ENCODE data around the gene CACNA2D1. TPM values are rescaled to one million over a fixed set of nuclear protein-coding genes. Genes with fewer than 3 reads are reported as not detected.

Gene CACNA2D1
- polyA plus RNA-seq, 1 donor, result 105 TPM

DNA sequence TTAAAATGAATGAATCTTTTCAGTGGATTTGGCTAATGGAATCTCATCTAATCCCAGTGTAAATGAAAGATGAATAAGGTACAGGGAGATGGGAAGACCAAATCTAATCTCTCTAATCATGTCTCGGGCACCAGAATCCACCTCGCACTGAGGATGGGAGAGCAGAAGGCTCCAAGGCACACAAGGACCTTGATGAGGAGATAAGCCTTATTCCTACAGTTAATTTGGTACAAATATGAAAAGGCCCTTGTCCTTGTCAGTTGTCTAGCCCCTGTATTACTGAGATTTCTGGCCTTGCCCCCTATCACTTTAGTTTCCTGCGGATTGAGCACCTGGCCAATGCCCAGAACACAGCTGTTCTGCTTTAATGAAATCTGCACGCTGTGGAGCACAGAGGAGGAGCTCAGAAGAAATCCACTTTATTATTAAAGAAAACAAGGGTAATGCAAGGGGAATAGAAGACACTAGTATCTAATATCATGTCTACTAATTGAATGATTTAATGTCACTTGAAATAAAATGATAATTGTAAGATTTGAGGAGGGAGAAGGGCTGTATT lies 352.4 kb downstream of the CACNA2D1 start:
- no peak for DNase-seq

DNA sequence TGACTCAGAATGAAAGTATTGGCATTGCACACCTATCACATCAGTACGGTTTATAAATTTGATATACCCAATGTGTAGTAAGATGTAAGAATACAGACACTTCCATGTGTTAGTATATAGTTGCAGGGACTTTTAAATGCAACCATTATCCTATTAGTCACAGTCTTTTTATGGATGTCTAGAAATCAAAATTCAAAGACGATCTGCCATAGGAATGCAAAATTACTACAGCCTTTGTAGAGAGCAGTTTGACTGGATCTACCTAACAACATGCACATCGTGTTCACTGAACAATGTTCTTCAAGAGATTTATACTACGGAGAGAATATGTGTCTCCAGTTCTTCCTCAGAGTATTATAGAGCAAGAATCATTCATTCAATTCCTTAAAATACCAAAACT lies 356.5 kb downstream of the CACNA2D1 start:
- DNase-seq, result no peak

DNA sequence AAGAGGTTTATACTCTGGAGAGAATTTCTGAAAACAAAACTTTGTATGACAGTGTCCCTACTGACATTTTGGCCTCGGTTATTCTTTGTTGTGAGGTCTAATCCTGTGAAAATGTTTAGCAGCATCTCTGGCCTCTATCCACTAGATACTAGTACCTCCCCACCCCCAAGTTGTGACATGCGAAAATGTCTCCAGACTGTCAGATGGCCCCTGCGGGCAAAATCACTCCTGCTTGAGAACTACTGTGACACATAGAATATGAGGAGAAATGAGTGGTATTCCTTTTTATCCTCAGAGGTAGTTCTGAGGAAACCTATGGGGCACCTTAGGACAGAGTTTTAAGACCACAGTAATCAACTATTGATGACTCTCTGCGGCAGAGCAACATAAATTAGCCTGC lies 358.5 kb downstream of the CACNA2D1 start:
- no peak for DNase-seq

DNA sequence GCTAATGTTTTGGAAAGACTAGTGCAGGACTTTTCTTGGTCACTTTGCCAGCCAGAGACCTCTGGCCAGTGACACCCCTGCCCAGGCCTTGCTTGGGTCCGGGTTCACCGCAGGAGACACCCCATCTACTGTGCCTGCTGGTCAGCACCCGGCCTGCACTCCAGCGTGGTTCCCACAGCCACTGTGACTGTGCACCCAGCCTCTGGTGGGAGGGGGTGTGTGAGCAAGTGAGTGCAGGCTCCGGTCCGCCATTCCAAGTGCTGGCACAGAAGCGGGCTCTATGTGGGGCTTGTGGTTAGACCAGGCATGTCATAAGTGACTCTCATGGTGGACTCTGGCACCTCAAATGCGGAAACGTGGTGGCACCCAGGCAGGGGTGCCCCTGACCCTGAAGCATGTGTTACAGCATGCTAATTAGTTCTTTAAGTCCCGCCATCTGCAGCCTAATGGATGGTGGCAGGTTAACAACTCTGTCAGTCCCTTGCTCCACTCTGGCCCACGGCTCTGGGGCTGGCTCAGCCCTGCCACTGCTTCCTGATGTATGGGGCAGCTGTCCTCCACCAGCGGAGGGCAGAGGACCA lies 361.8 kb downstream of the CACNA2D1 start:
- DNase-seq, result no peak

DNA sequence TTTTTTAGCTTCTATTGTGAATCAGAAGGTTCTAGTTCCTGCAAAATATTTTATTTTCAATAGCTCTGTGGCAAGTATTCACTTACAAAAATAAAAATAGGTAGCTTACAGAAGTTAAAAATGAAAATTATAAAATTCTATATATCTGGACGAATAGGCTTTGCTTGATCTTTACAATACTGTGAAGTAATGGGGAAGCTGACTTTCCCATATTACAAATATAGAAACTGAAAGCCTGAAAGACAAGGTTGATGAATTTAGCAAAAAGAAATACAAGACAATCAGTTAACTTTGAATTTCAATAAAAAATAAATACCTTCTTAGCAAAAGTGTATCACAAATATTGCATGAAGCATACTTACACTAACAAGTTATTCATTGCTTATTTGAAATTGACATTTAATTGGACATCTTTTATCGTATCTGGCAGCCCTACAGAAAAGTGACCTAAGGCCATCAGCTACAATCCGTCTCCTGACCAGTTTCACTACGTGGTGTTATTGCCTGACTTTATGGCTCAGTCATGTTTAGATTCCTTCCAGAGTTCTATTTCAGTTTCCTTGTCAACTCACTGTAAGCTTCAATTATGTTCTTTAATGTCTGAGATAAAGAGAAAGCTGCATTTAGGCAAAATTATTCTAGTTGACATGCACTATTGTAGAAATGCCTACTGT lies 363.2 kb downstream of the CACNA2D1 start:
- no peak for DNase-seq

DNA sequence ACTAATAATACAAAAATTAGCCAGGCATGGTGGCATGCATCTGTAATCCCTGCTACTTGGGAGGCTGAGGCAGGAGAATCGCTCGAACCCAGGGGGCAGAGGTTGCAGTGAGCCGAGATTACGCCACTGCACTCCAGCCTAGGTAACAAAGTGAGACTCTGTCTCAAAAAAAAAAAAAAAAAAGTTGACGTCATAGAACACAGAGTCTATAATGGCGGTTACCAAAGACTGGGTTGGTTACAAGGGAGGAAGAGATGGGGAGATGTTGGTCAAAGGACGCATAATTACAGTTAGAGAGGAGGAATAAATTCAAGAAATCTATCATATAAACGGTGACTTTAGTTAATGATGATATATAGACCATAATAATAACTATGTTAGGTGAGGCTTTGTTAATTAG lies 364.1 kb downstream of the CACNA2D1 start:
- no peak for DNase-seq

DNA sequence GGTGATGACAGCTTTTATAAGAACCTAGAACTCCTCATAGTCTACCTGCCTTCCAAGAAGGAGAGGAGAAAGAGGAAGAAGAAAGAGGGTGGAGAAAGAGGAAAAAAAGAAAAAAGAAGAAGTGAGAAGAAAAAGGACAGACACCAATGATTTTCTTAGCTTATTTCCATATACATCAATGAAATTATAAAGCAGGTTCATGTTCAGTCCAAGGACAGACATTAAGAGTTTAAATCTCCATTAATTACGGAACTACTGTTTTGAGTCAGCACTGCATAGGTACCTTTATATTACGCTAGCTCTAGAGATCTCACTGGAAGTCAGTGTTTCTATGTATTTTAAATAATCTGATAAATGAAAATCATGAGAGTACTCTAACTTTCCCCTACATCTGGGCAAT lies 364.8 kb downstream of the CACNA2D1 start:
- DNase-seq, result no peak

DNA sequence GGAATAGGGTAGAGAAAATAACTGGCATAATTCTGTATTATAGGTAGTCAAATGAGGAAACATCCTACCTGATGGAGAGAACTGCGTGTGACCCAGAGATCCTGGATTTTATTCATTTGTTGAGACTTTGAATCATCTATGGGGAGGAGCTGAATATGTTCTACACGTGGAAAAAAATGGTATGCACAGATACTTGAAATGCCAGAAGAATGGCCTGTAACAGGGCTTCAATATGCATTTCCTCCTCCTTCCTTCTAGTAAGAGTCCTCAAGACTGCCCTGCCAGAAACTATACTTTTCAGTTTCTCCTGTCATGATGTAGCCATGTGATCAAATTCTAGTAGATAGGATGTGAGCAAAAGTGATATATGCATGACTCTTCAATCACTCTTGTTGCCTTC lies 372.1 kb downstream of the CACNA2D1 start:
- DNase-seq, result no peak

DNA sequence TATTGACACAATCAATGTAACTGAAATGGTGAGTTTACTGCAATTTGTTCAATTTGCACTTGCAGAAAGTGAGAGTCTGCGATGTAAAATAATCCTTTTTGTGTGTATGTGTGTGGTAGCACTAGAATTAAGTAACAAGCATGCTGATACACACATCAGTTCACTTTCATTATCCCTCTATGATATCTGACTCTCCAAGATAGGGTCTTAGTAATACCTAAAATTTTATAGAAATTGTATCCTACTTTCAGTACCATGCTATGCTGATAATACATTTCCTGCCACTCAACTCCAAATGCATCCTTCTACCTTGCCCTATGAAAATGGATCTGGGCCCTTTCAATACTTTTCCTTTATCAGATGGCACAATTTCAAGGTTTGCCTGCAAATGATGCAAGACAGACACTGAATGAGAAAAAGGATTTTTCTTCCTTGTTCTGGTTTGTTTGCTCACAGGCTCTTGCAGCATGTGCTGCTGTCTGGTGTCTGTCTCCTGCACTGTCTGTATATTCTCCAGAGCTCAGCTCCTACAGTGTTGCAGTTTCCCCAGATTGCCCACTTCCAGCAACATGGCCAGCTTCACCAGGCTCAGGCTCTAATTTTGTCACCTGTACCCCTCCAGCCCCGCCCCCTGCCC lies 375.8 kb downstream of the CACNA2D1 start:
- DNase-seq, result no peak

DNA sequence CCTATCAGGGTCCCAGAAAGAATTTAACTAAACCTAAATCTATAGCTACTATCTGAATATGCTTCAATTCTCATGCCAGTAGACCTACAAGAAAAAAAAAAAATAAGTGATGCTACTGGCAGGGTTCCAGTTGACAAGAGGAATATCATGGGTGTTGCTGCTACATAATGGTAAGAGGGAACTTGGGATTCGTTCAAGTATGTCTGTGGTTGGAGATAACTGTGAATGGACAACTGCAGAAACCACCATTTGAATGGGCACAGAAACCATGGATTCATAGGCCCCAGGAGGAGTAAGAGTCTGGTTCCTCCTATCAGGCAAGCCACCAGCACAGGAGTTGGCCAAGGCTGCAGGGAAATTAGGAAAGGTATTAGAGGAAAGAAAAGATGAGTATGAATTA lies 386.1 kb downstream of the CACNA2D1 start:
- DNase-seq, result no peak

DNA sequence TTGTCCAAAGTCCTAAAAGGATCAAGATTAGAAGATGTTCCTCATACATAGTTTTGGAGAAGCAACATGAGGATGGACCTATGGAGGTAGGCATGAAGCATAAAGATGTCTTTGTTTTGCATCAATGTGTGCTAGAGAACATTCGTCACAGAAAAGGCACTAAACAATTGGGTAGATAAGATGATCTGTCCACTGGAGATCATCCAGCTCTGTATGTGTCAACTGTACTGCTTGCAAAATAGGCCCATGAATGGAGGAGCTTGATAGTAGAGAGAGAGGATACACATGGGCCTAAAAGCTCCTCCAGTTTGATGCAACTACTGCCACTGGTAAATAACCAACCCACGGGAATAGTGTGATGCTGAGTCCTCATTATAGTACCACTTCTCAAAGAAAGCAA lies 387.3 kb downstream of the CACNA2D1 start:
- no peak for DNase-seq

DNA sequence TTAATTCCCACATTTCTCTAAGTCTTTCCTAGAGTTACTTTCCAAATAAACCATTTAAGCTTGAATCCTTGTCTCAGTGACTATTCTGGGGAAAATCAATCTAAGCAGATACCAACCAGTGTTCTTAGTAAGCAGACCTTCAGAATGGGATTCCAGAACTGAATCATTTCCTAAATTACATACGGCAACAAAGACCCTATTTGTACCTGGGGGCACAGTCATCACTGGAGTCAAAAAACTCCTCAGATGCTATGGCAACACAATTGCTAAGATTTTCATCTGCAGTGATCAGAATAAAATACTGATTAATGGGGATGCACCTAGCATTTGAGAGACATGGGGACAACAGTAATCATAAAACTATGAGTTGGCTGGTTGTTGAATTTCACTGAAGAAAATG lies 389.0 kb downstream of the CACNA2D1 start:
- no peak for DNase-seq

DNA sequence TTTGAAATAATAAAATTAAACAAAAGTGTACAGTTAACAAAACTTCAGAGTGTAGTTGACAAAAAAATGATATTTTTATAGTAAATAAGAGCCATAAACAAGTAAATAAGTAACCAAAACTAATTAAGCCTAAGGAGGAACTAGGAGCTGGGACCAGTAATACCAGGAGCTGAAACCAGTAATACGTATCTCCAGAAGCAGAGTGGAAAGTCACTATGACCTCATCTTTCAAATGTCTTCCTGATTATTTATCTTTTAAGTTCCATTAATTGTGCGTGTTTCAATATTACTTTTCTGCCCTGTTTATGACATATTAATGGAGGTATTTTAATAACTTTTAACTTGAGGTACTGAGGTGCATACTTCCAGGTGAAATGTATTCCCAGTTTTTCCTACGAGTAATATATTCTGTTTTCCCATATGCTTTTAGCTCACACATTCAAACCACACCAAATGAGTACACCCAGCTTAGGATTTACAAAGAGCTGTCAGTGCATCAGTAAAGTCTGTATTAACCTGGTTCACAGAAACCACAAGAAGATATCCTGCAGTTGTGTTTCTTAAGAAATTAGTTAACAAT lies 390.0 kb downstream of the CACNA2D1 start:
- DNase-seq, result no peak

DNA sequence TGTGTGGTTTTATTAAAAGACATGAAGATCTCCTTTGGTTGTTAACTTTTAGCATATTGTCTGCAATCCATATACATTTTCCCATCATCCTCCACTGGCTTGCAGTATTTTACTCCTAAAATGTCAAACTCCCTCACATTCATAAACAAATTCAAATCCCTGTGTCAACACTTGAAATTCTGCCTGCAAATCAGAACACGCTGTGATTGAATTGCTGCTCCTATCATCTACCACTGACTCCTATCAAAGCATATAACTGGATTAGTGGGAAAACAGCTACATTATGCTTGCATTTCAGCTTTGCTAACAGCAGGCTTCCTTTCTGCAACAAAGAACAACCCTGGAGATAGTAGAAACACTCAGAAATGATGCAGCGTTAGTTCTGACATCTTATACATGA lies 392.0 kb downstream of the CACNA2D1 start:
- DNase-seq, result no peak

DNA sequence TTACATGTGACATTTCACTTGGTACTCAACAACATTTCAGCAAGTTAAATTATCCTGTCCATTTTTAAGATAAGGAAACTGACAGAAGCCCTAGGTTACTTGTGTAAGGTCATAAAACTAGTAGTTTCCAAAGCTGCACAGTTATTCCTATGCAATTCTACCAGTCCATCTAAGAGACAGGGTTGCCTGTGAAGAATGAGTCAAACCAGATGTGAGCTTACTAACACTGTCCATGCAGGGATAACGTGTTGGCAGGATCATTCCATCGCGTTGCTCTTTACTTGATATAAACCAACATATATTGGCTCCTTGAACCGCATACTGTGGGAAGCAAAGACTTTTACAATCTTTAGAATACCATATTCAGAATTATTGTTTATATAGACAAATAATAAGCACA lies 392.8 kb downstream of the CACNA2D1 start:
- peak; percentile 11 for DNase-seq

DNA sequence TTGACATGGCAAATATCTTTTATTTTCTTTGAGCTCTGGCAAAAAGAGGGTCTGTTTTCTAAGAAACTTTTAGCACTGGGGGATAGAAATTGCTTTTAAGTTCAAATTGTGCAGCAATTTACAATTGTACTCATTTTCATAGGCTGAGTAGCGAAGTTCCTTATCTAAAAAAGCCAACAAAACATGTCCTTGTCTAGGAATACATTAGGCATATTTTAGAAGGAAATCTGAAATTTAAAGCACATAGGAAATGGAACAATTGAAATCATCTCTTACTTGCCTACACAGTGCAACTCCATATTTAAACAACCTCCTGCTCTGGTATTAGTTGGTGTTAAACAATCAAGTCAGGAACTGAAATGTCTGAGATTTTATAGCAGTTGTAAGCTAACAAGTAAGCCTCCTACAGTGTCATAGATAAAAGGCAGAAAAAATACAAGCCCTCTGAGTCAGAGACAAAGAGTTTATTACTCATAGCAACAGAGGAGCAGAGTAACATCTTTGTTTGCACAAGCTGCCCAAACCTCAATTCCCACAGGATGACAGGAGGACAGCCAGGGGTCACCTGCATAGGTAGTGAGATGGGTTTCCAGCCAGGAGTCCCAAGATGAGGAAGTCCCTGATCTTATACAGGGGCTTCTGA lies 393.6 kb downstream of the CACNA2D1 start:
- no peak for DNase-seq

DNA sequence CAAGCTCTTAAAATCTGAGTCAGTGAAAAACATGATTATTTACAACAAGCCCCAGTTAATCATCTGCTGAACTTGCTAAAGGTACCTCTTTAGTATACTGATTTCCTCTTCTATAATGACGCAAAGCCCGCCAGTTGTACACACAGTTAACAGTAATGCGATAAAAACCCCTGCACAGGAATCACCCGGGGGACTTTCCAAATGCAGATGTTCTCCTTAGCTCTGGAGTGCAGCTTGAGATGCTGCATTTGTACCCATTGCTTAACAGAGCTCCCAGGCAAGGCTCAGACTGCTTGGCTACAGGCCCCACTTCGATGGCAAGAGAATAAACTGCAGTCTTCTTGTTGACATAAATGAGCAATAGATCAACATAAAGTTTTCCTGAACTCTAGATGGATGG lies 394.1 kb downstream of the CACNA2D1 start:
- DNase-seq, result no peak

DNA sequence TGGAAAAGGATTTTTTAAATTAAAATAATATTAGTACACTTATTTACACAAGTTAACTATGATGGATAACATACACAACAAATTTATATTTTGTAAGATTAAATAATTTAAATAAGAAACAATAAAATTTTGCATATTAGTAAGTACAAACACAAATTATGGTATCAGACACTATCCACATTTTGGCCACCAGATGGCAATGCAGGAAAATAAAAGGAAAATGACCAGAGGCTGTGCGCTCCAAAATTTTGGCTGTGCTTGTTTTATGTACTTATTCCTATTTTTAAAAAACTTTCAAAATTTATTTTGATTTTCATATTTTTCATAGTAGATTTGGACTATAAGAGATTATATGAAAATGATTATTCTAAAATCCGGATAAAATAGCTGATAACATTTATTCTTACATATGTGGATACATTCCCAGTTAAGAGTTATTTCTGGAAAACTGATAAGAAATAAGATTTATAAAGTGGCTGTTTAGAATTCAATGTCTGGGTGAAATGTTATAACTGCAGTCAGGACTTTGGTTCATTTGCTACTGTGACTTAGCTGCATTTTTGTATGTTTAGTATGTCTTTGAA lies 399.0 kb downstream of the CACNA2D1 start:
- peak; percentile 51 for DNase-seq

DNA sequence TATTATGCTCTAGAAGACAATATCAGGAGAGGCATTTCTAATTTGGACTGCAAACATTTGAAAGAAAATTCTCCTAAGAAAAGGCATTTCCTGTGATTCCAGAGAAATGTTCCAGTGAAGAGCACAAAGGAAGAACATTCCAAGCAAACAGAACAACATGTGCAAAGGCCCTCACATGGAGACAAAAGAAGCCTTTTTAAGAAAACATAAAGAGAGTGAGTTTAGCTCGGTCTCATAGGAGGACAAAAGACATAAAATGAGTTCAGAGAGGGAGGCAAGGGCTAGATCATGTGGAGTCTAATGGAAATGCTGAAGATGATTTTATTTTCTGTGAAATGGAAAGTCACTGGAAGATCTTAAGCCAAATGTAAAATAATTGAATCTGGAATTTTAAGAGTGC lies 404.0 kb downstream of the CACNA2D1 start:
- no peak for DNase-seq

DNA sequence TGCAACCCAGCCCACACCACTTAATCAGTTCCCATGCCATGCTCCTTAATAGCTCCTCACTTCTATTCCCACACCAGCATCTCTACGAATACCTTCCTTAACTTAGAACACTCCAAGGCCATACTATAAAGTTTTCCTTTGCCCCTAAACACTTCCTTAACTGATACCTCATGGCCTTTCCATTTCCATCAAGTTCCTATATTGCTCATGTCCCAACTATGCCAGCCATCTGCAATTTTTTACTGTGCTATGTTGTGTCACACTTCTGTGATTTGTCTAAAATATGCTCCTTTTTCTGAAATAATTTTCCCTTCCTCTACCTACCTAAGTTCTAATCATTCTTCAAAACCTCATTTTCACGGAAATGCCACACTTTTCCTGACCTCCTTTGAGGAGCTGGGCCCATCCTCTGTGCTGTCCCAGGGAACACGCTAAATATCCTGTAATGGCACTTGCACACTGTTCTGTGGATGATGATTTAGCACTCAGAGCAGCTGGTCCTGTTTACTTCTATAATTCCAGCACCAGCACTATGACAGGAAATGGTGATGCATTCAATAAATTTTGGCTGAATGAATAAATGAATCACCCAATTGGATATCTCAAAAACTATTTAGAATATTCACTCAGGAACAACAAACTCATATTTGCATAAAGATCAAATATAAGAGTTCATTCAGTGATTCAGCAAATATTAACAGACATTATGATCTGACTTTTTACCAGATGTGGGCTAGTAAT lies 407.3 kb downstream of the CACNA2D1 start:
- no peak for DNase-seq

DNA sequence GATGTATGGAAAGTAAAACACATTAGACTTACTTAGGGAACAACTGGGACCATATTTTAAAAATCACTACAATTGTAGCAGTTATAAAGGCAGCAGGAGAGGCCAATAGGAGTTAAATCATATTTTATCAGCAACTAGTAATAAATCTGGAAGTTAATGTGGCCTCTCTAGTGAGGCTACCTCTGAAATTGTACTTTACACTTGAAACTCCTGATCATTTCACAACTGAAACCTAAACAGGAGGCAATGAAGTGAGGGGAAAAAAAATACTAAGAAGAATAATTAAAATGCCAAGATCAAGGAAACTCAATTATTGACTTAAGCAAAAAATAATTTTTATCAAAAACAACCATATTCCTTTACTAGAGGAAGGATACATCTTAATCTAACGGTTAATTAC lies 408.1 kb downstream of the CACNA2D1 start:
- DNase-seq, result no peak

DNA sequence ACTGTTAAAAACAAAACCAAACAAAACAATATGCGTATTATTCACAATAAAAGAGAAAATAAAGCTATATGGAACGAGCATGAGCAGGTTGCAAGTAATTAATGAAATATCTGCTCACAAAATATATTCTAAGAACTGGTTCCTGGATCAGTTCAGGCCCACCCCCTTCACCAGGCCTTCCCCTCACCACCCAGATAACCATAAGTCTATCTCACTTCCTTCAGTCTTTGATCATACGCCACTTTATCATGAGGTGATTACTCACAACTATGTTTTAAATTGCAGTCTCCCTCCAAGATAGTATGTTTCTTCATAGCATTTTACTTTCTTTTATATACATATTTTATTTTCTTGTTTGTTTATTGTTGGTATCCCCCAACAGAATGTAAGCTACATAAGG lies 410.7 kb downstream of the CACNA2D1 start:
- no peak for DNase-seq

All from hindlimb muscle (tissue), 1 donor.